Transverse colon (tissue), 4 donors: Measurements from ENCODE around the gene KCNJ1. TPM values are rescaled to one million over a fixed set of nuclear protein-coding genes. Genes with fewer than 3 reads are reported as not detected.

Experiments
- DNase-seq: peaks from one replicate; pipeline ENCODE4 v3.0.0-alpha.2; 2019
- H3K27ac ChIP-seq, 4 donors: fragments of 200-600 bp; sonication (generic); 2 replicates each; pipeline ENCODE4 v1.5.1; 2016 to 2018; ENCODE audit warnings: inconsistent platforms in 4 of 4
- H3K27me3 ChIP-seq: fragments of 200-600 bp; sonication (generic); 2 replicates; pipeline ENCODE4 v1.5.1; 2017; ENCODE audit warnings: inconsistent platforms
- H3K36me3 ChIP-seq, 4 donors: fragments of 200-600 bp; sonication (generic); 2 replicates each; pipeline ENCODE4 v1.5.1; 2017 to 2019; ENCODE audit warnings: inconsistent platforms in 4 of 4
- H3K4me1 ChIP-seq, 4 donors: fragments of 200-600 bp; sonication (generic); 2 replicates each; pipeline ENCODE4 v1.5.1; 2017 to 2020; ENCODE audit warnings: inconsistent platforms in 4 of 4
- H3K4me3 ChIP-seq, 4 donors: fragments of 200-600 bp; sonication (generic); 1 replicate in 1 of 4; 2 replicates in 3 of 4; pipeline versions ENCODE4 v1.5.1 to v1.6.1; 2017 to 2019; ENCODE audit warnings: inconsistent platforms in 4 of 4
- H3K9me3 ChIP-seq, 2 donors: fragments of 200-600 bp; sonication (generic); 2 replicates each; pipeline ENCODE4 v1.5.1; 2017 to 2019; ENCODE audit warnings: inconsistent platforms in 2 of 2
- EP300 ChIP-seq: sonication (generic); formaldehyde crosslinking; IDR thresholded peaks from one replicate; pipeline ENCODE4 v1.6.1; 2017; ENCODE audit warnings: antibody characterized with exemption, low read depth
- POLR2A ChIP-seq: fragments of 450-650 bp; IDR thresholded peaks from one replicate; pipeline ENCODE4 v1.6.1; 2016; ENCODE audit warnings: antibody characterized with exemption, mild to moderate bottlenecking, moderate library complexity
- POLR2AphosphoS5 ChIP-seq, 3 donors: sonication (generic); formaldehyde crosslinking; IDR thresholded peaks; one replicate each; pipeline ENCODE4 v1.6.1; 2016; ENCODE audit warnings: antibody characterized with exemption in 3 of 3
- WGBS, 2 donors: methylation state at CpG; one replicate each; pipeline ENCODE4 v1.1.5; 2018; ENCODE audit warnings: low coverage in 1 of 2; 5-methylcytosine and 5-hydroxymethylcytosine counted together
- in situ Hi-C, 4 donors: fragments of 200-750 bp; cut with MboI; loops; one replicate each; pipeline versions ENCODE4 v1.15.0 to v1.15.1; 2017; ENCODE audit warnings: low sequenced_read_pairs in 3 of 4, low pct_ligation_motif_present in 1 of 4, low pct_unique_long_range_greater_than_20kb in 1 of 4
- intact Hi-C: fragments of 100-400 bp; cut with DNase I; formaldehyde crosslinking; loops from one replicate; pipeline ENCODE4 v1.15.1; 2023; ENCODE audit warnings: low total_unique reads
- total RNA-seq, 4 donors: library from RNA; depleted of rRNA; stranded (reverse); fragments of >200 nt; gene quantifications; one replicate each; pipeline ENCODE4 v1.1.0, GENCODE V29; 2016
- TF ChIP-seq, protein P1 (sequence below), 5 experiments: fragments of 200-600 bp in 3 of 5; fragments of 450-650 bp in 2 of 5; sonication (generic) in 3 of 5; IDR thresholded peaks; 1 replicate in 2 of 5; 2 replicates in 3 of 5; pipeline ENCODE4 v1.5.1; 2016 to 2017; ENCODE audit warnings: antibody characterized with exemption in 5 of 5, inconsistent platforms in 3 of 5, mild to moderate bottlenecking in 2 of 5, moderate library complexity in 1 of 5

Gene KCNJ1
- total RNA-seq, 4 donors from 2014 or later, result not detected

DNA sequence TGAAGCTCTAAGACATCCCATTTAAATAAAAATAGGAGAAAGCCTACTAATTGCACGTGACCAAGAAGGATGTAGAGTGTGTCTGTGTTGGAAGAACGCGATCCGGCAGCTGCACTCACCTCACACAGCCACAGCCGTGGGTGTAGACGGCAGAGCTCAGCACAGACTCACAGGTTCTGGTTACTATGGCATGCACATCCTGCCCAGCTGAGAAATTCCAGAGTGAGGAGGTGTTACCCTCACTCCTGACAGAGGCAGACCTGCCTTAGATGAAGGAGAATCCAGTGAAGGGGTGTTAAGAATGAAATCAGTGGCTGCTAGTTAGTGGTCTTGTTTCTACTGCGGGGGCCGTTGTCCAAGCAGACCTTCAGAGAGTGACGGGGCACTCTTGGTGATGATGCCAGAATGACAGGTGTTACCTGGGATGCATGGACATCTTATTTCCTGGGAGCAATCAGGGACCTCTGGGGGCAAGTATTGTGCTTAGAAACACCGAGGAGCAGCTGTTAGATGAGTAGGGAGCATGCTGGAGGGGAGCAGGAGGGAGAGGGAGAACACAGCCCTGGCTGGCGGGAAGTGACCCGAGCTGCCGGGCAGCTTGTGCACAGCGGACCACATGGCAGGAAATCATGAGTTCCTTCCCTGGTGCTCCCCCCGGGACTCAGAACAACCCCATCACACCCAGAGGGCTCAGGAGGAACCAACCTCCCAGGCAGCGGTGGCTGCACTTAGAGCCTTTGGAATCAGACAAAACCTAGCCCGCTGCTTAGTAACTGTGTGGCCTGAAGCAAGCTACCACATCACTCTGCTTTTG is 36.4 kb upstream of the KCNJ1 start:
- peak; percentile 30 for DNase-seq
- H3K27ac ChIP-seq, result no peak overlapping the region
- in situ Hi-C loops (no loop called here), intact Hi-C loops (no loop called here)
- TF ChIP-seq EP300 (no peak), POLR2AphosphoS5 (IDR thresholded peaks at IDR 0.05) (no peak), POLR2A (no peak)
- TF ChIP-seq, protein P1, sequence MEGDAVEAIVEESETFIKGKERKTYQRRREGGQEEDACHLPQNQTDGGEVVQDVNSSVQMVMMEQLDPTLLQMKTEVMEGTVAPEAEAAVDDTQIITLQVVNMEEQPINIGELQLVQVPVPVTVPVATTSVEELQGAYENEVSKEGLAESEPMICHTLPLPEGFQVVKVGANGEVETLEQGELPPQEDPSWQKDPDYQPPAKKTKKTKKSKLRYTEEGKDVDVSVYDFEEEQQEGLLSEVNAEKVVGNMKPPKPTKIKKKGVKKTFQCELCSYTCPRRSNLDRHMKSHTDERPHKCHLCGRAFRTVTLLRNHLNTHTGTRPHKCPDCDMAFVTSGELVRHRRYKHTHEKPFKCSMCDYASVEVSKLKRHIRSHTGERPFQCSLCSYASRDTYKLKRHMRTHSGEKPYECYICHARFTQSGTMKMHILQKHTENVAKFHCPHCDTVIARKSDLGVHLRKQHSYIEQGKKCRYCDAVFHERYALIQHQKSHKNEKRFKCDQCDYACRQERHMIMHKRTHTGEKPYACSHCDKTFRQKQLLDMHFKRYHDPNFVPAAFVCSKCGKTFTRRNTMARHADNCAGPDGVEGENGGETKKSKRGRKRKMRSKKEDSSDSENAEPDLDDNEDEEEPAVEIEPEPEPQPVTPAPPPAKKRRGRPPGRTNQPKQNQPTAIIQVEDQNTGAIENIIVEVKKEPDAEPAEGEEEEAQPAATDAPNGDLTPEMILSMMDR (IDR thresholded peaks at IDR 0.05), result no peak
- WGBS, 2 donors, result 58 to 79% methylated on average over 2 to 17 of the region's 17 CpGs
- no peak overlapping the region for H3K4me3 ChIP-seq
- H3K4me1 ChIP-seq, result peaks cover 3 to 21% (median 16%) of the 10 kb centered on the region in 4 donors
- peaks cover 5% of the 10 kb centered on the region for H3K27me3 ChIP-seq
- no peaks in the 10 kb centered on the region for H3K9me3 ChIP-seq
- H3K36me3 ChIP-seq, result no peaks in the 10 kb centered on the region

DNA sequence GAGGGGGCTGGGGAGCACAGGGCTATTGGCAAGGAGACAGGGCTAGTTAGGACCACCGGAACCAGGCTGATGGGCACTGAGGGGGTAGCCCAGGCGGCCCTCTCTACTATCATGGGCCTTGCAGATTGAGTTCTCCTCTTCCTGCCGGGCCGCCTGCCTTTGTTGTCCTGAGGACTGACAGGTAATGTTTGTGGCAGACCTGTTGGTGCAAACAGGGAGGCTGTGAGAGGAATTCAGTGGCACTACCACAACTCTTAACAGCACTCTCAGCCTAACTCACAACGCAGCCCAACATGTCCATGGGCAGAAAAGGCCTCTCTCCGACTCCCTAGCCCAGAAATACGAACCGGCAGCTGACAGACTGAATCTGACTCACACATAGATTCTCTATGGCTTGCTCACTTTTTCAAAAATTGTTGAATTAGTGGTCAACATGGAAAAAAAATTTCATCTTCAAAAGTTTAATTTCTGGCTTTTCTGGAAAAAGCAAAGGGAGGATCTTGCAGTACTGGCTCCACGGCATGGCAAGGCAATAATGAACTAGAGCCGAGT is 35.5 kb upstream of the KCNJ1 start:
- intact Hi-C loops, result no loop called here
- Histone ChIP-seq H3K27ac (no peak overlapping the region), H3K4me1 (peaks cover 3 to 17% (median 16%) of the 10 kb centered on the region in 4 donors), H3K4me3 (no peak overlapping the region), H3K9me3 (no peaks in the 10 kb centered on the region), H3K27me3 (peaks cover 5% of the 10 kb centered on the region), H3K36me3 (no peaks in the 10 kb centered on the region)
- WGBS, 2 donors, result 90% methylated on average over 10 of the region's 10 CpGs; no CpG with 5 or more reads in 1 of the 2 donors
- in situ Hi-C loops, result no loop called here
- DNase-seq, result no peak
- TF ChIP-seq EP300 (no peak), POLR2A (no peak)

DNA sequence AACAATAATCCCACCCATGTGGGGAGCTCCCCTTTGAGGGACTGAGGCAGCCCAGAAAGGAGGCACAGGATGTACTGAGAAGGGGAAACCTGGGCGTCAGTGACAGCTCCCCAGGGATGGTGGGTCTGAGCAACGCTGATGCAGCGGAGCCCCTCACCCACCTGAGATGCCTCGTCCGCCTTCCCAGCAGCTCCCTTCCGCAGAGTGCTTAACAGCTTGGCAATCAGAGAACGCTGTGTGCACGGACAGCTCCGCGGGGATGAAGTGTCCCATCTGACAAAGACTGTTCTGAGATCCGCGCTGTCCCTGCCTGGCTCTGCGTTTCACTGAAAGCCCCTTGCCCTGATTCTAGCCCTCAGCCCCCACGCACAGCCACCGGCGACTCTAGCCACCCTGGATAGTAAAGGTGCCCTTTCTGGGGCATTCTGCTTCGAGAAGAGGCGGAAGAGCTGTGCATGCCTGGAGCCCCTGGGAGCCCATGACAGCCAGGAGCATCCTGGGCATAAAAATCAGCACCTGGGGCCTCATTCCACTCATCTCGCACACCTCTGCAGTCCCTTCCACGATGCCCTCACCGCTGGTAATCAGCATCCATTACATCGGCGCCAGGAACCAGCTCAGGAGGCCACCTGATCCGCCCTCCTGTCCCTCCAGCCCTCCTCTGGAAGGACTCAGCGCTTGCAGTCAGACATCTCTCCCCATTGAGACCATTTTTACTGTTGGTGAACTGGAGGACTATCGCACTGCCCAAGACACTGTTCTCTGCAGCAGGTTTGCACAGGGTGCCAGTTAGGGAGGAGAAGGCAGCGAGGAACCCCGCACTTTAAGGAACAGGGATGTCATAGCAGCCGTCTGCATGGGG is 34.8 kb upstream of the KCNJ1 start:
- intact Hi-C loops (no loop called here), in situ Hi-C loops (no loop called here)
- Histone ChIP-seq H3K4me1 (peaks cover 3 to 17% (median 16%) of the 10 kb centered on the region in 4 donors), H3K27me3 (peaks cover 5% of the 10 kb centered on the region), H3K9me3 (no peaks in the 10 kb centered on the region), H3K36me3 (no peaks in the 10 kb centered on the region), H3K4me3 (no peak overlapping the region), H3K27ac (no peak overlapping the region)
- DNase-seq, result no peak
- no peak for TF ChIP-seq POLR2AphosphoS5 (IDR thresholded peaks at IDR 0.05)
- no peak for TF ChIP-seq POLR2A
- TF ChIP-seq EP300, result no peak
- TF ChIP-seq, protein P1 (IDR thresholded peaks at IDR 0.05), result no peak
- 86% methylated on average over 29 of the region's 29 CpGs; no CpG with 5 or more reads in 1 of the 2 donors for WGBS, 2 donors

DNA sequence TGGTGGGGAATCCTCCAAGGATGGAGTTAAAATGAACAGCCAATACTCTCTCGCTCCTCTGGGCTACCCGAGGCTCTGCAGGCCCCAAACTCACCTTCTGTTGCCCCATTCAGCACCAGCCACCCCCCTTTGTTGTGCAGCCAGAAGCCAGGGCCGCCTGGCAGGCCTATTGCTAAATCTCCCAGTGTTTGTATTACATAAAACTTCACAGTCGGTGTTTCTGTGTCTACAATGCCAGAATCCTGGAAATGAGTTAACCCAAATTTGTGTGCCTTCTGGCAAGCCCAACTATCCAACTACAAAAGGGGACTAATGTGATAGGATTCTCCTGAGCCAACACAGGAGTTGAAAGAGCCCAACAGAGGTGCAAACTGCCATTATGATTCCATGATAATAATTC is 33.4 kb upstream of the KCNJ1 start:
- H3K9me3 ChIP-seq, result no peaks in the 10 kb centered on the region

More for the DNA sequence above, 33.4 kb upstream of the KCNJ1 start:
- in situ Hi-C loops (no loop called here), intact Hi-C loops (no loop called here)
- H3K4me1 ChIP-seq, result peaks cover 3 to 8% (median 7%) of the 10 kb centered on the region in 4 donors
- peaks cover 5% of the 10 kb centered on the region for H3K27me3 ChIP-seq
- H3K36me3 ChIP-seq, result no peaks in the 10 kb centered on the region
- DNase-seq, result no peak
- no peak overlapping the region for H3K27ac ChIP-seq
- no peak overlapping the region for H3K4me3 ChIP-seq
- TF ChIP-seq POLR2AphosphoS5 (IDR thresholded peaks at IDR 0.05) (no peak), POLR2A (no peak), EP300 (no peak)
- TF ChIP-seq, protein P1 (IDR thresholded peaks at IDR 0.05), result no peak
- 57 to 76% methylated on average over 4 of the region's 4 CpGs for WGBS, 2 donors
